ENCODE results near the gene CHST11.

DNA sequence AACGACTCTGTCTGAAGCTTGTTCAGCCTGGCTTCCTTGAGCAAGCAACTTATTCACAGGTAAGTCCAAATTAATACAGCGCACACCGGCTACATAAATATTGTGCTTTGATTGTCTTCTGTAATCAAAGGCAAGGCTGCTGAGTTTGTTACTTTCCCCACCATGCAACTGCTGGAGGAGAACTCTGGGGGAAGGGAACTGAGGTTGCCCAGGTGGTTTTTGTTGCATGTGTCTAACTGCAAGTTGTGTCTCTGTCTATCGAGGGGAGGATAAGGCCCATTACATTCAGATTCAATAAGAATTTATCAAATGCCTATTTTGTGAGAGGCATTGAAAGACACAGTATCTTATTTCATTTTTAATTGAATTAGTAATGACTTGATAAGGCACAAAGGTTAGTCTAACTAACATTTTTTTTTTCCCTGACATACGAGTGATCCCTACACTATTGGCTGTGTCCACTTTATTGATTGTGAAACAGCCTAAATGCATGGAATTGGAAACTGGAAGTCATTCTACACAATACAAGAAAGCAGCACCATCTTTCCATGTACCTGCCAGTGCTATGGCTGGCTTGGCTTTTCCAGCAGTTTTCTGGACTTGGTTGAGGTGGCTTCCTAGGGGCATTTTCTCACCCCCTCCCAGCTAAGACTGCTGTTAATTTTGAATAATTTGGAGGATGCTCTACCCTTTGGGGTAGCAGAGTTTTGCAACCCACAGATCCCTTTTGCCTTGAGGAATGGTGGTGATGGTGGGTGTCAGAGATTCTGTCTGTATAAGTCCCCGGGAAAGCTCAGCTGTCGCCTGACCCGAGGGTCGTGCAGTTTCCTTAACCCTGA, 951 bp upstream of the CHST11 start:
- no peak for TF ChIP-seq CREB1 (IDR thresholded peaks at IDR 0.05; ENCODE audit: low read depth)
- TF ChIP-seq, protein P1, sequence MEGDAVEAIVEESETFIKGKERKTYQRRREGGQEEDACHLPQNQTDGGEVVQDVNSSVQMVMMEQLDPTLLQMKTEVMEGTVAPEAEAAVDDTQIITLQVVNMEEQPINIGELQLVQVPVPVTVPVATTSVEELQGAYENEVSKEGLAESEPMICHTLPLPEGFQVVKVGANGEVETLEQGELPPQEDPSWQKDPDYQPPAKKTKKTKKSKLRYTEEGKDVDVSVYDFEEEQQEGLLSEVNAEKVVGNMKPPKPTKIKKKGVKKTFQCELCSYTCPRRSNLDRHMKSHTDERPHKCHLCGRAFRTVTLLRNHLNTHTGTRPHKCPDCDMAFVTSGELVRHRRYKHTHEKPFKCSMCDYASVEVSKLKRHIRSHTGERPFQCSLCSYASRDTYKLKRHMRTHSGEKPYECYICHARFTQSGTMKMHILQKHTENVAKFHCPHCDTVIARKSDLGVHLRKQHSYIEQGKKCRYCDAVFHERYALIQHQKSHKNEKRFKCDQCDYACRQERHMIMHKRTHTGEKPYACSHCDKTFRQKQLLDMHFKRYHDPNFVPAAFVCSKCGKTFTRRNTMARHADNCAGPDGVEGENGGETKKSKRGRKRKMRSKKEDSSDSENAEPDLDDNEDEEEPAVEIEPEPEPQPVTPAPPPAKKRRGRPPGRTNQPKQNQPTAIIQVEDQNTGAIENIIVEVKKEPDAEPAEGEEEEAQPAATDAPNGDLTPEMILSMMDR (IDR thresholded peaks at IDR 0.05 in 2 of 3, conservative IDR thresholded peaks at IDR 0.05 in 1 of 3; ENCODE audit: control insufficient read depth in 2 of 3, extremely low read depth in 1 of 3, insufficient read depth in 1 of 3, low read depth in 3 of 3, low read length in 3 of 3) = no peak
- TF ChIP-seq EZH2 (IDR thresholded peaks at IDR 0.05; ENCODE audit: borderline replicate concordance, control insufficient read depth, low read depth, low read length) = no peak
- TF ChIP-seq POLR2A (IDR thresholded peaks at IDR 0.05; ENCODE audit: low read depth, low read length) = no peak
- no peak for TF ChIP-seq GABPA (IDR thresholded peaks at IDR 0.05; ENCODE audit: low read depth)
- no peak for TF ChIP-seq RCOR1 (conservative IDR thresholded peaks at IDR 0.05; ENCODE audit: low read depth, low read length)
- no peak for TF ChIP-seq RFX5 (IDR thresholded peaks at IDR 0.05; ENCODE audit: low read depth, low read length)
- TF ChIP-seq, protein P2, sequence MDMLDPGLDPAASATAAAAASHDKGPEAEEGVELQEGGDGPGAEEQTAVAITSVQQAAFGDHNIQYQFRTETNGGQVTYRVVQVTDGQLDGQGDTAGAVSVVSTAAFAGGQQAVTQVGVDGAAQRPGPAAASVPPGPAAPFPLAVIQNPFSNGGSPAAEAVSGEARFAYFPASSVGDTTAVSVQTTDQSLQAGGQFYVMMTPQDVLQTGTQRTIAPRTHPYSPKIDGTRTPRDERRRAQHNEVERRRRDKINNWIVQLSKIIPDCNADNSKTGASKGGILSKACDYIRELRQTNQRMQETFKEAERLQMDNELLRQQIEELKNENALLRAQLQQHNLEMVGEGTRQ (IDR thresholded peaks at IDR 0.05; ENCODE audit: borderline replicate concordance, low read depth, low read length) = no peak
- TF ChIP-seq GATAD2B (conservative IDR thresholded peaks at IDR 0.05; ENCODE audit: low read depth) = no peak
- TF ChIP-seq, protein P3, sequence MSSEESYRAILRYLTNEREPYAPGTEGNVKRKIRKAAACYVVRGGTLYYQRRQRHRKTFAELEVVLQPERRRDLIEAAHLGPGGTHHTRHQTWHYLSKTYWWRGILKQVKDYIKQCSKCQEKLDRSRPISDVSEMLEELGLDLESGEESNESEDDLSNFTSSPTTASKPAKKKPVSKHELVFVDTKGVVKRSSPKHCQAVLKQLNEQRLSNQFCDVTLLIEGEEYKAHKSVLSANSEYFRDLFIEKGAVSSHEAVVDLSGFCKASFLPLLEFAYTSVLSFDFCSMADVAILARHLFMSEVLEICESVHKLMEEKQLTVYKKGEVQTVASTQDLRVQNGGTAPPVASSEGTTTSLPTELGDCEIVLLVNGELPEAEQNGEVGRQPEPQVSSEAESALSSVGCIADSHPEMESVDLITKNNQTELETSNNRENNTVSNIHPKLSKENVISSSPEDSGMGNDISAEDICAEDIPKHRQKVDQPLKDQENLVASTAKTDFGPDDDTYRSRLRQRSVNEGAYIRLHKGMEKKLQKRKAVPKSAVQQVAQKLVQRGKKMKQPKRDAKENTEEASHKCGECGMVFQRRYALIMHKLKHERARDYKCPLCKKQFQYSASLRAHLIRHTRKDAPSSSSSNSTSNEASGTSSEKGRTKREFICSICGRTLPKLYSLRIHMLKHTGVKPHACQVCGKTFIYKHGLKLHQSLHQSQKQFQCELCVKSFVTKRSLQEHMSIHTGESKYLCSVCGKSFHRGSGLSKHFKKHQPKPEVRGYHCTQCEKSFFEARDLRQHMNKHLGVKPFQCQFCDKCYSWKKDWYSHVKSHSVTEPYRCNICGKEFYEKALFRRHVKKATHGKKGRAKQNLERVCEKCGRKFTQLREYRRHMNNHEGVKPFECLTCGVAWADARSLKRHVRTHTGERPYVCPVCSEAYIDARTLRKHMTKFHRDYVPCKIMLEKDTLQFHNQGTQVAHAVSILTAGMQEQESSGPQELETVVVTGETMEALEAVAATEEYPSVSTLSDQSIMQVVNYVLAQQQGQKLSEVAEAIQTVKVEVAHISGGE (CRISPR knock-in tag; IDR thresholded peaks at IDR 0.05) = no peak
- TF ChIP-seq, protein P4, sequence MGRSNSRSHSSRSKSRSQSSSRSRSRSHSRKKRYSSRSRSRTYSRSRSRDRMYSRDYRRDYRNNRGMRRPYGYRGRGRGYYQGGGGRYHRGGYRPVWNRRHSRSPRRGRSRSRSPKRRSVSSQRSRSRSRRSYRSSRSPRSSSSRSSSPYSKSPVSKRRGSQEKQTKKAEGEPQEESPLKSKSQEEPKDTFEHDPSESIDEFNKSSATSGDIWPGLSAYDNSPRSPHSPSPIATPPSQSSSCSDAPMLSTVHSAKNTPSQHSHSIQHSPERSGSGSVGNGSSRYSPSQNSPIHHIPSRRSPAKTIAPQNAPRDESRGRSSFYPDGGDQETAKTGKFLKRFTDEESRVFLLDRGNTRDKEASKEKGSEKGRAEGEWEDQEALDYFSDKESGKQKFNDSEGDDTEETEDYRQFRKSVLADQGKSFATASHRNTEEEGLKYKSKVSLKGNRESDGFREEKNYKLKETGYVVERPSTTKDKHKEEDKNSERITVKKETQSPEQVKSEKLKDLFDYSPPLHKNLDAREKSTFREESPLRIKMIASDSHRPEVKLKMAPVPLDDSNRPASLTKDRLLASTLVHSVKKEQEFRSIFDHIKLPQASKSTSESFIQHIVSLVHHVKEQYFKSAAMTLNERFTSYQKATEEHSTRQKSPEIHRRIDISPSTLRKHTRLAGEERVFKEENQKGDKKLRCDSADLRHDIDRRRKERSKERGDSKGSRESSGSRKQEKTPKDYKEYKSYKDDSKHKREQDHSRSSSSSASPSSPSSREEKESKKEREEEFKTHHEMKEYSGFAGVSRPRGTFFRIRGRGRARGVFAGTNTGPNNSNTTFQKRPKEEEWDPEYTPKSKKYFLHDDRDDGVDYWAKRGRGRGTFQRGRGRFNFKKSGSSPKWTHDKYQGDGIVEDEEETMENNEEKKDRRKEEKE (IDR thresholded peaks at IDR 0.05) = no peak
- TF ChIP-seq ZNF622 (IDR thresholded peaks at IDR 0.05) = no peak
- TF ChIP-seq POLR2AphosphoS5 (IDR thresholded peaks at IDR 0.05; ENCODE audit: low read length) = no peak
